HEK293 (cell line): ENCODE measurements around the gene ERBB4.

Experiments used
- CTCF ChIP-seq: fragments of 450-650 bp; formaldehyde crosslinking; IDR thresholded peaks from 2 replicates; pipeline ENCODE4 v1.5.1; 2016; ENCODE audit warnings: missing biosample characterization, missing genetic modification characterization
- HOXC10 ChIP-seq: sonication (generic); formaldehyde crosslinking; IDR thresholded peaks from 2 replicates; pipeline ENCODE4 v1.8.1; 2023; ENCODE audit warnings: mild to moderate bottlenecking, missing genetic modification reagents
- KLF1 ChIP-seq: fragments of 450-650 bp; formaldehyde crosslinking; IDR thresholded peaks from 2 replicates; pipeline ENCODE4 v1.5.1; 2016; ENCODE audit warnings: missing biosample characterization, missing genetic modification characterization
- MYNN ChIP-seq: fragments of 450-650 bp; formaldehyde crosslinking; IDR thresholded peaks from 2 replicates; pipeline ENCODE4 v1.5.1; 2016; ENCODE audit warnings: missing biosample characterization, missing genetic modification characterization, borderline replicate concordance
- SCRT1 ChIP-seq: fragments of 450-650 bp; formaldehyde crosslinking; IDR thresholded peaks from 2 replicates; pipeline ENCODE4 v1.5.1; 2016; ENCODE audit warnings: missing biosample characterization, missing genetic modification characterization, borderline replicate concordance
- YY2 ChIP-seq: fragments of 450-650 bp; formaldehyde crosslinking; IDR thresholded peaks from 2 replicates; pipeline ENCODE4 v1.5.1; 2016; ENCODE audit warnings: missing biosample characterization, missing genetic modification characterization
- ZBTB26 ChIP-seq: fragments of 450-650 bp; formaldehyde crosslinking; optimal IDR thresholded peaks from 2 replicates; pipeline ENCODE3; 2016; ENCODE audit warnings: missing biosample characterization, mild to moderate bottlenecking, missing genetic modification characterization
- ZFP3 ChIP-seq: fragments of 450-650 bp; formaldehyde crosslinking; IDR thresholded peaks from 2 replicates; pipeline ENCODE4 v1.5.1; 2016; ENCODE audit warnings: low read depth, missing biosample characterization, missing genetic modification characterization
- ZNF18 ChIP-seq: fragments of 450-650 bp; formaldehyde crosslinking; IDR thresholded peaks from 2 replicates; pipeline ENCODE4 v1.5.1; 2016; ENCODE audit warnings: missing biosample characterization, missing genetic modification characterization
- ZNF19 ChIP-seq: fragments of 450-650 bp; formaldehyde crosslinking; IDR thresholded peaks from 2 replicates; pipeline ENCODE4; 2016; ENCODE audit warnings: missing biosample characterization, missing genetic modification characterization, low read depth
- ZNF404 ChIP-seq: fragments of 450-650 bp; formaldehyde crosslinking; IDR thresholded peaks from 2 replicates; pipeline ENCODE4 v1.5.1; 2017; ENCODE audit warnings: missing biosample characterization, missing genetic modification characterization
- ZNF521 ChIP-seq: fragments of 450-650 bp; formaldehyde crosslinking; IDR thresholded peaks from 2 replicates; pipeline ENCODE4 v1.5.1; 2017; ENCODE audit warnings: missing biosample characterization, mild to moderate bottlenecking, missing genetic modification characterization

- TF ChIP-seq CTCF (tag by site-specific recombination) (no peak; the same call in 1 of the 2 replicates), ZNF18 (no peak), ZNF521 (tag by site-specific recombination) (no peak), ZNF19 (tag by site-specific recombination) (no peak), KLF1 (no peak), HOXC10 (no peak), YY2 (tag by site-specific recombination) (no peak), MYNN (tag by site-specific recombination) (no peak), ZFP3 (no peak), ZNF404 (tag by site-specific recombination) (no peak), SCRT1 (tag by site-specific recombination) (no peak), ZBTB26 (no peak)
Observed at GRCh38 chr2:212532585-212532984, 6.0 kb downstream of the ERBB4 start.
